Measurements from ENCODE around the gene HK2.

Gene HK2

DNA sequence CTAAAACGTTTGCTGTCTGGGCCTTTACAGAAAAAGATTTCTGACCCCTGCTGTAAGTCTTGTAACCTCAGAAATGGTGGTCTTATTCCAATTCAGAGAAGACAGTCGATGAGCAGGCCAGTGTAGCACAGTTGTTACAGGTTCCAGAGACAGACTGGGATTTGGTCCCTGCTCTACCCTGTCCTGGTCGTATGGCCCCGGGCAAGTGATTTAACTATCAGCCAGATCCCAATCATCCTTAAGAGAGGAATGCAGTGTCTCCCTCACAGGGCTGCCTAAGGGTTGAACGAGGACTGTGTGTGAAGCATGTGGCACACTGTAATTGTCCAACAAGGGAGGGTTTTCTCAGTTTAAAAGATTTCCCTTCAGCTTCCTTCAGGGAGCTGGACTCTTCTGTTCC is 47.2 kb downstream of the HK2 start:
- no peak overlapping the region for H3K4me3 ChIP-seq (replicated peaks; ENCODE audit: insufficient read depth, low read length)
- DNase-seq (ENCODE audit: low read depth in 1 of 2, low spot score in 1 of 2) = no peak
- H3K27ac ChIP-seq (replicated peaks) = no peak overlapping the region
- no peaks in the 10 kb centered on the region for H3K27me3 ChIP-seq (ENCODE audit: insufficient read depth, poor library complexity, severe bottlenecking)
- no peak for TF ChIP-seq GABPA (IDR thresholded peaks at IDR 0.05; ENCODE audit: low read depth)
- TF ChIP-seq POLR2AphosphoS5 (IDR thresholded peaks at IDR 0.05; ENCODE audit: low read depth) = no peak
- no peak for TF ChIP-seq SPI1 (IDR thresholded peaks at IDR 0.05; ENCODE audit: borderline replicate concordance, low read depth)
- TF ChIP-seq, protein P1, sequence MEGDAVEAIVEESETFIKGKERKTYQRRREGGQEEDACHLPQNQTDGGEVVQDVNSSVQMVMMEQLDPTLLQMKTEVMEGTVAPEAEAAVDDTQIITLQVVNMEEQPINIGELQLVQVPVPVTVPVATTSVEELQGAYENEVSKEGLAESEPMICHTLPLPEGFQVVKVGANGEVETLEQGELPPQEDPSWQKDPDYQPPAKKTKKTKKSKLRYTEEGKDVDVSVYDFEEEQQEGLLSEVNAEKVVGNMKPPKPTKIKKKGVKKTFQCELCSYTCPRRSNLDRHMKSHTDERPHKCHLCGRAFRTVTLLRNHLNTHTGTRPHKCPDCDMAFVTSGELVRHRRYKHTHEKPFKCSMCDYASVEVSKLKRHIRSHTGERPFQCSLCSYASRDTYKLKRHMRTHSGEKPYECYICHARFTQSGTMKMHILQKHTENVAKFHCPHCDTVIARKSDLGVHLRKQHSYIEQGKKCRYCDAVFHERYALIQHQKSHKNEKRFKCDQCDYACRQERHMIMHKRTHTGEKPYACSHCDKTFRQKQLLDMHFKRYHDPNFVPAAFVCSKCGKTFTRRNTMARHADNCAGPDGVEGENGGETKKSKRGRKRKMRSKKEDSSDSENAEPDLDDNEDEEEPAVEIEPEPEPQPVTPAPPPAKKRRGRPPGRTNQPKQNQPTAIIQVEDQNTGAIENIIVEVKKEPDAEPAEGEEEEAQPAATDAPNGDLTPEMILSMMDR (IDR thresholded peaks at IDR 0.05; ENCODE audit: insufficient read depth, low read length) = no peak
- TF ChIP-seq, protein P2, sequence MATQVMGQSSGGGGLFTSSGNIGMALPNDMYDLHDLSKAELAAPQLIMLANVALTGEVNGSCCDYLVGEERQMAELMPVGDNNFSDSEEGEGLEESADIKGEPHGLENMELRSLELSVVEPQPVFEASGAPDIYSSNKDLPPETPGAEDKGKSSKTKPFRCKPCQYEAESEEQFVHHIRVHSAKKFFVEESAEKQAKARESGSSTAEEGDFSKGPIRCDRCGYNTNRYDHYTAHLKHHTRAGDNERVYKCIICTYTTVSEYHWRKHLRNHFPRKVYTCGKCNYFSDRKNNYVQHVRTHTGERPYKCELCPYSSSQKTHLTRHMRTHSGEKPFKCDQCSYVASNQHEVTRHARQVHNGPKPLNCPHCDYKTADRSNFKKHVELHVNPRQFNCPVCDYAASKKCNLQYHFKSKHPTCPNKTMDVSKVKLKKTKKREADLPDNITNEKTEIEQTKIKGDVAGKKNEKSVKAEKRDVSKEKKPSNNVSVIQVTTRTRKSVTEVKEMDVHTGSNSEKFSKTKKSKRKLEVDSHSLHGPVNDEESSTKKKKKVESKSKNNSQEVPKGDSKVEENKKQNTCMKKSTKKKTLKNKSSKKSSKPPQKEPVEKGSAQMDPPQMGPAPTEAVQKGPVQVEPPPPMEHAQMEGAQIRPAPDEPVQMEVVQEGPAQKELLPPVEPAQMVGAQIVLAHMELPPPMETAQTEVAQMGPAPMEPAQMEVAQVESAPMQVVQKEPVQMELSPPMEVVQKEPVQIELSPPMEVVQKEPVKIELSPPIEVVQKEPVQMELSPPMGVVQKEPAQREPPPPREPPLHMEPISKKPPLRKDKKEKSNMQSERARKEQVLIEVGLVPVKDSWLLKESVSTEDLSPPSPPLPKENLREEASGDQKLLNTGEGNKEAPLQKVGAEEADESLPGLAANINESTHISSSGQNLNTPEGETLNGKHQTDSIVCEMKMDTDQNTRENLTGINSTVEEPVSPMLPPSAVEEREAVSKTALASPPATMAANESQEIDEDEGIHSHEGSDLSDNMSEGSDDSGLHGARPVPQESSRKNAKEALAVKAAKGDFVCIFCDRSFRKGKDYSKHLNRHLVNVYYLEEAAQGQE (IDR thresholded peaks at IDR 0.05; ENCODE audit: insufficient replicate concordance, low read depth) = no peak

DNA sequence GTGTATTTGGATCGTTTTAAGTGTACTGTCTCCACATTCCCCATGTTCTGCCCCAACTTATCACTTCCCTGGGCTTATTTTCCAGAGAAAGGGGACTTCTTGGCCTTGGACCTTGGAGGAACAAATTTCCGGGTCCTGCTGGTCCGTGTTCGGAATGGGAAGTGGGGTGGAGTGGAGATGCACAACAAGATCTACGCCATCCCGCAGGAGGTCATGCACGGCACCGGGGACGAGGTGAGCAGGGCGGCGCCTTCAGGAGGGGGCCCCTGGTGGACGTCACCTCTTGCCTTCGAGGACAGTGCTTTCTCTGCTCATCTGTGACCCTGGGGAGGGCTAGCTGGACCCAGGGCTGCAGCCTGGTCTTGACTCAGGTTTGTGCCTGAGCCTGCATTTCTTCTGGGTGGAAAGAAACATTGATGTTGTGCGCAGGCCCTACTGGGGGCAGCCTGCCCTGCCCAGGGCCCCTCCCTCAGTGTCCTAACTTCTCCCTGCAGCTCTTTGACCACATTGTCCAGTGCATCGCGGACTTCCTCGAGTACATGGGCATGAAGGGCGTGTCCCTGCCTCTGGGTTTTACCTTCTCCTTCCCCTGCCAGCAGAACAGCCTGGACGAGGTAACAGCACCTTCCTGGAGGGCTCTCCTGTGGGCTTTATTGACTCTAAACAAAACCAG is 47.8 kb downstream of the HK2 start:
- DNase-seq (ENCODE audit: low read depth in 1 of 2, low spot score in 1 of 2) = no peak
- no peak overlapping the region for H3K4me3 ChIP-seq (replicated peaks; ENCODE audit: insufficient read depth, low read length)
- no peak overlapping the region for H3K27ac ChIP-seq (replicated peaks)
- no peaks in the 10 kb centered on the region for H3K27me3 ChIP-seq (ENCODE audit: insufficient read depth, poor library complexity, severe bottlenecking)
- no peak for TF ChIP-seq POLR2AphosphoS5 (IDR thresholded peaks at IDR 0.05; ENCODE audit: low read depth)
- no peak for TF ChIP-seq GABPA (IDR thresholded peaks at IDR 0.05; ENCODE audit: low read depth)
- TF ChIP-seq, protein P2 (IDR thresholded peaks at IDR 0.05; ENCODE audit: insufficient replicate concordance, low read depth) = no peak
- TF ChIP-seq, protein P1 (IDR thresholded peaks at IDR 0.05; ENCODE audit: insufficient read depth, low read length) = no peak
- no peak for TF ChIP-seq SPI1 (IDR thresholded peaks at IDR 0.05; ENCODE audit: borderline replicate concordance, low read depth)

DNA sequence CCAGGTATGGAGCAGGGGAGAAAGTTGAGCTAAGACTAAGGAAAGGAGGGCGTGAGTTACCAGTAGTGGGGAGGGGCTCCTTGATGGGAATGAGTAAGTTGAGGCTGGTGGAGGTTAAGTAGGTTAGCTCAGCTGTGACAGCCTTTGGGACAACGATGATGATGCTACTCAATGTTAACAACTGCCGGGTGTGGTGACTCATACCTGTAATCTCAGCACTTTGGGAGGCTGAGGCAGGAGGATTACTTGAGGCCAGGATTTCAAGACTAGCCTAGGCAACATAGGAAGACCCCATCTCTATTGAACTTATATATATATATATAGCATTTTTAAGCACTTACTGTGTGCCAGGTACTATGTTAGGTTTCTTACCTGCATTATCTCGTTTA is 48.4 kb downstream of the HK2 start:
- Histone ChIP-seq H3K27ac (replicated peaks) (no peak overlapping the region), H3K27me3 (ENCODE audit: insufficient read depth, poor library complexity, severe bottlenecking) (no peaks in the 10 kb centered on the region), H3K4me3 (replicated peaks; ENCODE audit: insufficient read depth, low read length) (no peak overlapping the region)
- DNase-seq (ENCODE audit: low read depth in 1 of 2, low spot score in 1 of 2) = no peak
- TF ChIP-seq, protein P2 (IDR thresholded peaks at IDR 0.05; ENCODE audit: insufficient replicate concordance, low read depth) = no peak
- TF ChIP-seq SPI1 (IDR thresholded peaks at IDR 0.05; ENCODE audit: borderline replicate concordance, low read depth) (no peak), POLR2AphosphoS5 (IDR thresholded peaks at IDR 0.05; ENCODE audit: low read depth) (no peak), GABPA (IDR thresholded peaks at IDR 0.05; ENCODE audit: low read depth) (no peak)
- TF ChIP-seq, protein P1 (IDR thresholded peaks at IDR 0.05; ENCODE audit: insufficient read depth, low read length) = no peak
